ENCODE data around the gene ELAVL2. TPM values are rescaled to one million over a fixed set of nuclear protein-coding genes. Genes with fewer than 3 reads are reported as not detected.

The ELAVL2 gene
- total and polyA plus RNA-seq, 7 experiments from 2014 or later = not detected

DNA sequence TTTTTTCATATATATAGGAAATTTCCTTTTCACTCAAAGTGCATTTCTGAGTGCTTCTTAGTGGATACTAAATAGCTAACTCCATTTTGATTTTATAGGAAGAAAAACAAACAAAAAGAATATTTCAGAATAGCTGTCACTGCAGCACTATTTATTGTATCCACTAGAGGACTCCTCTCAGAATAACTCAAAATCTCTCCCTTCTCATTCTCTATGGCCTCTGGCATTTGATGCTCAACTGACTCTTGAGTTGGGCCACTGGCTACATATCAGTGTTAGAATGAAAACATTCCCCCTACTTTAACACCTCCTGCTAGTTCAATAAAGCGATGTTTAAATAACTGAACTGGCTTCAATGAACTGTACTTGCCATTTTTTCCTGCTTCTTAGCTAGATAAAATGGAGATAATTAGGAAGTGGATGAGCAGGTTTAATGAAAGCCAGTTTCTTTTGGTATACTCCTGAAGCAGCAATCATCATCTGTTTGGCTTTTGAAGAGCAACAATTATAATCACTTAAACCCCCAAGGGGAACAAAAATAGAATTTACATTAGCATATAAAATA is 16.6 kb upstream of the ELAVL2 start:
- Mint-ChIP-seq H3K27ac (no peak overlapping the region), H3K36me3 (no peaks in the 10 kb centered on the region), H3K27me3 (no peaks in the 10 kb centered on the region), H3K4me1 (no peaks in the 10 kb centered on the region), H3K9me3 (peaks cover 0 to 5% (median 0%) of the 10 kb centered on the region in 11 donors), H3K4me3 (no peak overlapping the region)
- H3K27ac ChIP-seq (ENCODE audit: low read depth, low read length) = no peak overlapping the region
- no peaks in the 10 kb centered on the region for H3K36me3 ChIP-seq (ENCODE audit: control insufficient read depth in 2 of 3, insufficient read depth in 3 of 3, low read length in 3 of 3)
- no peaks in the 10 kb centered on the region for H3K27me3 ChIP-seq (ENCODE audit: control insufficient read depth in 2 of 2, insufficient read depth in 2 of 2, low read length in 2 of 2)
- no peak for ATAC-seq
- CTCF ChIA-PET = no interaction called here
- H3K4me3 ChIP-seq (ENCODE audit: low read length) = no peak overlapping the region
- POLR2A ChIA-PET = no interaction called here
- H3K4me1 ChIP-seq (ENCODE audit: control insufficient read depth in 2 of 2, insufficient read depth in 2 of 2, low read length in 2 of 2) = no peaks in the 10 kb centered on the region
- intact Hi-C loops (cut with micrococcal nuclease) = no loop called here
- no peak for DNase-seq
- H3K9me3 ChIP-seq (ENCODE audit: control insufficient read depth in 2 of 3, low read length in 3 of 3) = no peaks in the 10 kb centered on the region

GRCh38 chr9:23841304-23841703 is 15.3 kb upstream of the ELAVL2 start:
- Histone ChIP-seq H3K4me1 (ENCODE audit: control insufficient read depth in 2 of 2, insufficient read depth in 2 of 2, low read length in 2 of 2) (no peaks in the 10 kb centered on the region), H3K27me3 (ENCODE audit: control insufficient read depth in 2 of 2, insufficient read depth in 2 of 2, low read length in 2 of 2) (no peaks in the 10 kb centered on the region), H3K9me3 (ENCODE audit: control insufficient read depth in 2 of 3, low read length in 3 of 3) (no peaks in the 10 kb centered on the region), H3K36me3 (ENCODE audit: control insufficient read depth in 2 of 3, insufficient read depth in 3 of 3, low read length in 3 of 3) (no peaks in the 10 kb centered on the region), H3K27ac (ENCODE audit: low read depth, low read length) (no peak overlapping the region), H3K4me3 (ENCODE audit: low read length) (no peak overlapping the region)
- no peaks in the 10 kb centered on the region for H3K4me1 Mint-ChIP-seq
- ATAC-seq (no peak), DNase-seq (no peak)
- ChIA-PET POLR2A (no interaction called here), CTCF (no interaction called here)
- no peak overlapping the region for H3K27ac Mint-ChIP-seq
- H3K36me3 Mint-ChIP-seq = no peaks in the 10 kb centered on the region
- H3K9me3 Mint-ChIP-seq = peaks cover 0 to 8% (median 3%) of the 10 kb centered on the region in 11 donors
- H3K27me3 Mint-ChIP-seq = no peaks in the 10 kb centered on the region
- H3K4me3 Mint-ChIP-seq = no peak overlapping the region
- intact Hi-C loops (cut with micrococcal nuclease) = no loop called here

GRCh38 chr9:23837038-23837437 is 11.0 kb upstream of the ELAVL2 start:
- POLR2A ChIA-PET = no interaction called here

GRCh38 chr9:23830929-23831730 is 5.1 kb upstream of the ELAVL2 start:
- ATAC-seq (no peak), DNase-seq (no peak)
- POLR2A ChIA-PET = no interaction called here
- H3K4me1 Mint-ChIP-seq = no peaks in the 10 kb centered on the region
- H3K4me3 Mint-ChIP-seq = no peak overlapping the region
- no peaks in the 10 kb centered on the region for H3K4me1 ChIP-seq (ENCODE audit: control insufficient read depth in 2 of 2, insufficient read depth in 2 of 2, low read length in 2 of 2)
- H3K27ac ChIP-seq (ENCODE audit: low read depth, low read length) = no peak overlapping the region
- H3K27ac Mint-ChIP-seq = no peak overlapping the region
- peaks cover 0 to 4% (median 0%) of the 10 kb centered on the region in 5 donors for H3K36me3 Mint-ChIP-seq
- no peak overlapping the region for H3K4me3 ChIP-seq (ENCODE audit: low read length)
- peaks cover 0 to 41% (median 14%) of the 10 kb centered on the region in 11 donors for H3K9me3 Mint-ChIP-seq
- no peaks in the 10 kb centered on the region for H3K27me3 ChIP-seq (ENCODE audit: control insufficient read depth in 2 of 2, insufficient read depth in 2 of 2, low read length in 2 of 2)
- CTCF ChIA-PET = no interaction called here
- peaks cover 16 to 36% (median 32%) of the 10 kb centered on the region in 5 donors for H3K27me3 Mint-ChIP-seq
- H3K9me3 ChIP-seq (ENCODE audit: control insufficient read depth in 2 of 3, low read length in 3 of 3) = no peaks in the 10 kb centered on the region
- intact Hi-C loops (cut with micrococcal nuclease) = no loop called here
- no peaks in the 10 kb centered on the region for H3K36me3 ChIP-seq (ENCODE audit: control insufficient read depth in 2 of 3, insufficient read depth in 3 of 3, low read length in 3 of 3)

More at GRCh38 chr9:23837038-23837437, 11.0 kb upstream of the ELAVL2 start:
- Histone ChIP-seq H3K4me3 (ENCODE audit: low read length) (no peak overlapping the region), H3K27me3 (ENCODE audit: control insufficient read depth in 2 of 2, insufficient read depth in 2 of 2, low read length in 2 of 2) (no peaks in the 10 kb centered on the region), H3K9me3 (ENCODE audit: control insufficient read depth in 2 of 3, low read length in 3 of 3) (no peaks in the 10 kb centered on the region), H3K36me3 (ENCODE audit: control insufficient read depth in 2 of 3, insufficient read depth in 3 of 3, low read length in 3 of 3) (no peaks in the 10 kb centered on the region), H3K4me1 (ENCODE audit: control insufficient read depth in 2 of 2, insufficient read depth in 2 of 2, low read length in 2 of 2) (no peaks in the 10 kb centered on the region), H3K27ac (ENCODE audit: low read depth, low read length) (no peak overlapping the region)
- DNase-seq = no peak
- no peaks in the 10 kb centered on the region for H3K4me1 Mint-ChIP-seq
- peaks cover 0 to 12% (median under 1%) of the 10 kb centered on the region in 11 donors for H3K9me3 Mint-ChIP-seq
- H3K4me3 Mint-ChIP-seq = no peak overlapping the region
- intact Hi-C loops (cut with micrococcal nuclease) = no loop called here
- H3K27me3 Mint-ChIP-seq = peaks cover under 1 to 6% (median 2%) of the 10 kb centered on the region in 5 donors
- H3K36me3 Mint-ChIP-seq = no peaks in the 10 kb centered on the region
- H3K27ac Mint-ChIP-seq = no peak overlapping the region
- no peak for ATAC-seq
- CTCF ChIA-PET = no interaction called here

GRCh38 chr9:23830476-23830805 is 4.4 kb upstream of the ELAVL2 start:
- no peaks in the 10 kb centered on the region for H3K4me1 ChIP-seq (ENCODE audit: control insufficient read depth in 2 of 2, insufficient read depth in 2 of 2, low read length in 2 of 2)
- DNase-seq (no peak), ATAC-seq (no peak)
- H3K4me3 ChIP-seq (ENCODE audit: low read length) = no peak overlapping the region
- Mint-ChIP-seq H3K4me1 (no peaks in the 10 kb centered on the region), H3K36me3 (peaks cover 0 to 4% (median 0%) of the 10 kb centered on the region in 5 donors), H3K9me3 (peaks cover 0 to 41% (median 14%) of the 10 kb centered on the region in 11 donors), H3K27me3 (peaks cover 16 to 36% (median 32%) of the 10 kb centered on the region in 5 donors), H3K27ac (no peak overlapping the region), H3K4me3 (no peak overlapping the region)
- ChIA-PET CTCF (no interaction called here), POLR2A (no interaction called here)
- no peaks in the 10 kb centered on the region for H3K27me3 ChIP-seq (ENCODE audit: control insufficient read depth in 2 of 2, insufficient read depth in 2 of 2, low read length in 2 of 2)
- H3K27ac ChIP-seq (ENCODE audit: low read depth, low read length) = no peak overlapping the region
- no peaks in the 10 kb centered on the region for H3K36me3 ChIP-seq (ENCODE audit: control insufficient read depth in 2 of 3, insufficient read depth in 3 of 3, low read length in 3 of 3)
- intact Hi-C loops (cut with micrococcal nuclease) = no loop called here
- no peaks in the 10 kb centered on the region for H3K9me3 ChIP-seq (ENCODE audit: control insufficient read depth in 2 of 3, low read length in 3 of 3)

- Histone ChIP-seq H3K27me3 (ENCODE audit: control insufficient read depth in 2 of 2, insufficient read depth in 2 of 2, low read length in 2 of 2) (no peaks in the 10 kb centered on the region), H3K4me1 (ENCODE audit: control insufficient read depth in 2 of 2, insufficient read depth in 2 of 2, low read length in 2 of 2) (no peaks in the 10 kb centered on the region), H3K27ac (ENCODE audit: low read depth, low read length) (no peak overlapping the region), H3K36me3 (ENCODE audit: control insufficient read depth in 2 of 3, insufficient read depth in 3 of 3, low read length in 3 of 3) (no peaks in the 10 kb centered on the region), H3K9me3 (ENCODE audit: control insufficient read depth in 2 of 3, low read length in 3 of 3) (no peaks in the 10 kb centered on the region), H3K4me3 (ENCODE audit: low read length) (no peak overlapping the region)
- no peak overlapping the region for H3K4me3 Mint-ChIP-seq
- peaks cover 16 to 36% (median 32%) of the 10 kb centered on the region in 5 donors for H3K27me3 Mint-ChIP-seq
- H3K36me3 Mint-ChIP-seq = peaks cover 0 to 4% (median 0%) of the 10 kb centered on the region in 5 donors
- CTCF ChIA-PET = no interaction called here
- ATAC-seq (no peak), DNase-seq (no peak)
- POLR2A ChIA-PET = no interaction called here
- H3K4me1 Mint-ChIP-seq = no peaks in the 10 kb centered on the region
- peaks cover 0 to 41% (median 13%) of the 10 kb centered on the region in 11 donors for H3K9me3 Mint-ChIP-seq
- no peak overlapping the region for H3K27ac Mint-ChIP-seq
- intact Hi-C loops (cut with micrococcal nuclease) = no loop called here
Measured at GRCh38 chr9:23829580-23830475, 3.8 kb upstream of the ELAVL2 start.

Data from naive thymus-derived CD4-positive, alpha-beta T cell (primary cell).